Kasumi-1 (cell line): ENCODE measurements around the gene LINC01488.
A peak's percentile ranks its signal among the peaks of the same experiment; 100 is the strongest.

Experiments
- DNase-seq, 2 experiments: peaks; one replicate each; lab custom pipeline; 2025; lab: John Stamatoyannopoulos, UW

LINC01488 gene

DNA sequence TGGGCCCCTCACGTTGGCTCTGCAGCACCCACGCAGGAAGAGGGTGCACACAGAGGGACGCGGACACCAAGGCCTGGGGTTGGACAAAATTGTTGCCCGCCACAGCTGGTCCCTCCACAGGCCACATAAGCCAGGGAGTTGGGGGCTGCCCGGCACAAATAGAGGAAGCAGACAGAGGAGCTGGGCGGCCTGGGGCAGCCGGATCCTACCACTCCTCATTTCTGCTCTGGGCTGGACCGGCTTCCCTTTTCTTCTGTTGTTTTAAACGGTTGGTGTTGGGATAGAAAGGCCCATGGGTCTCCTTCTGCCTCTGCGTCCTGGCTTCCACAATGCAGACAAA, 36.4 kb upstream of the LINC01488 start:
- DNase-seq = peak; percentile 46 to 60

DNA sequence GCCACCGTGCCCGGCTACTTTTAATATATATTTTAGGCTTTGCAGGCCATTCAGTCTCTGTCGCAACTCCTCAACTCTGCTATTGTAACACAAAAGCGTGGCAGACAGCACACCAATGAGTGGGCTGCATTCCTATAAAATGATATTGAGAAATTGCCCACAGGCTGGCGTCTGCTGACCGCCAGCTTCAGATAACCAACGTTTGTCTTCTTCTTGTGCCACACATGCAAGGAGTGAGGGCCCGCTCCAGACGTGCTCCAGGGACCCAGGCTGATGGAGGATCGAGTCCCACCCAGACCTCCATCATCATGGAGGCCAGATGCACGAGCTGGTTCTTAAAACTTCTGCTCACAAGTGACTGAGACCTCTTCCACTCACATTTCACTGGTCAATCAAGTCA, 35.4 kb upstream of the LINC01488 start:
- DNase-seq = no peak

DNA sequence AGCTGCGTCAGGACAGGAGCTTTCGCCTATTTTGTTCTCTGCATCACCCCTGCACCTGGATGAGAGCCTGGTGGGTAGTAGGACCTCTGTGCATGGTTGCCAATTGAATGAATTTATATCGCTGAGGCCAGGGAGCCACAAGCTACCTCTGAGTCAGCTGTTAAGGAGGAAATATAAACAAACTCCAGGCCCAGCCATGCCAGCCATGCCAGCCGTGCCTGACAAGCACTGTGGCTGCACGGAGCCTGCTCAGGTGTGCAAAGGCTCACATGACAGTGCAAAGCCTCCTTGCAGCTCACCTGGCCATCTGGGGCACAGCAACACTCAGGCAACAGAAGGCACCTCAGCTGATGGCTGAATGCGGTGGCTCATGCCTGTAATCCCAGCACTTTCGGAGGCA, 33.7 kb upstream of the LINC01488 start:
- DNase-seq = no peak

DNA sequence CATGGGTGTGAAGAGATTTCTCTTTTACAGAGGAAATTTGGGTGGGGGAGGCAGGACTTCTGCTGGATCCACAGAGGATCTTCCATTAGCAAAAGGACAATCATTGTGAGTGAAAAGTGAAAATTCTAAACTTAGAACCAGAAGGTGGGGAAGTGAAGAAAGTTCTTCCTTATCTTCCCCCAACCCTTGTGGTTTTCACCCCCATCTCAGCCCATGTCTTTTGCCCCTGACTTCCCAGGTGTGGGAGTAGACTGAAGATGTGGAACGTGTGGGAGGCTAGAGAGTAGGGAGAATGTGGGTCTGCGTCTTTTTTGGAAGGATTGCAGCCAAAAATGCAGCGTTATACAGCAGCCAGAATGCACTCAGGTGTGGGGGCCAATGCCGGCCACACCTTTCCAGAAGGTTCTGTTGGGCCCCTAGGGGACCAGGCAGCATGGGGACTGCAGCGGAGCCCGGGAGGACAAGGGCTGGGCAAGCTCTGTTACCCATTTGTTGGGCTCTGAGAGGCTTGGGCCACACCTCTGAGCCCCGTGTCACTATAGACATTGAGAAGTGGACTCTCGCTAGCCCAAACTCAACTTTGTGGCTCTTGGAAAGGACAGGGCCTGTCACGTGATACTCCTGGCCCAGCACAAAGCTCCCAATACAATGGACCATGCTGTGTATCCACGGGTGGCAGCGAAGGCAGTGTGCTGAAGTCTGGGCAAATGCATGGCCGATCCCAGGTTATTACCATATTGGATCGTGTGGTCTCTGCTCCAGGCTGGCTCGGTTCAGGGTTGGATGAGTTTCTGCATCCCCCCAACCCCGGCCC, 32.8 kb upstream of the LINC01488 start:
- DNase-seq = peak; percentile 19 to 23

DNA sequence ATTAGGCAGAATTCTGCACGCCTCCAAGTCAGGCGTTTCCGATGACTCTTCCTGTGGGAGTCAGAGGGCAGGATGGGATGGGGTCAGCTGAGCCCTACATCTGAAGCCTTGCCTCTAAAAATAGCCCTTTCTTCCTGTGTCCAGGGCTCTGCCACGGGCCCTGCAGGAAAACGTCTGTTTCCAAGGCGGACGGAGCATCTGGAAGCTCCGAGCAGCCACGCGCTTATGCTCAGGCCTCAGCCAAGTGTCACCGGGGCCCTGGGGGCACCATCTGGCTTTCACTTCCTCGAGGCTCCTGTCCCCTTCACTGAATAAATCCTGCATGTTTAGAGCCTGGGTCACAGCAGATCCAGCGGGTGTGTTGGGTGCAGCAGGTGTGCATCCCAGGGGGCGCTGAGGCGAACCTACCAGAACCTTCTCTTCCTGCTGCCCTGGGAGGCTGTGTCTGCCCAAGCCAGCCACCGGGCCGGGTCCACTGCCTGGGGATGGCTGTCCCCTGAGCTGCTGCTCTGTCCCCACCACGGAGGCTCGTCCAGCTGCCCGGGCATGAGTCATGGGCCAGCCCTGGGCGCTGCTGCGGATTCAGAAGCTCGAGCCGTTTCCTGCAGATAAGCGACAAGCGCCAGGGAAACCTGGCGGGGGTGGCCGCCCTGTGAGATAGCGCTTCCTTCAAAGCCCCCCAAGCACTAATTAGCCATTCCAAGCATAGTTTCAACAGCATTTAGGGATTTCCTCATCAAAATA, 32.0 kb upstream of the LINC01488 start:
- peak; percentile 67 to 73 for DNase-seq

DNA sequence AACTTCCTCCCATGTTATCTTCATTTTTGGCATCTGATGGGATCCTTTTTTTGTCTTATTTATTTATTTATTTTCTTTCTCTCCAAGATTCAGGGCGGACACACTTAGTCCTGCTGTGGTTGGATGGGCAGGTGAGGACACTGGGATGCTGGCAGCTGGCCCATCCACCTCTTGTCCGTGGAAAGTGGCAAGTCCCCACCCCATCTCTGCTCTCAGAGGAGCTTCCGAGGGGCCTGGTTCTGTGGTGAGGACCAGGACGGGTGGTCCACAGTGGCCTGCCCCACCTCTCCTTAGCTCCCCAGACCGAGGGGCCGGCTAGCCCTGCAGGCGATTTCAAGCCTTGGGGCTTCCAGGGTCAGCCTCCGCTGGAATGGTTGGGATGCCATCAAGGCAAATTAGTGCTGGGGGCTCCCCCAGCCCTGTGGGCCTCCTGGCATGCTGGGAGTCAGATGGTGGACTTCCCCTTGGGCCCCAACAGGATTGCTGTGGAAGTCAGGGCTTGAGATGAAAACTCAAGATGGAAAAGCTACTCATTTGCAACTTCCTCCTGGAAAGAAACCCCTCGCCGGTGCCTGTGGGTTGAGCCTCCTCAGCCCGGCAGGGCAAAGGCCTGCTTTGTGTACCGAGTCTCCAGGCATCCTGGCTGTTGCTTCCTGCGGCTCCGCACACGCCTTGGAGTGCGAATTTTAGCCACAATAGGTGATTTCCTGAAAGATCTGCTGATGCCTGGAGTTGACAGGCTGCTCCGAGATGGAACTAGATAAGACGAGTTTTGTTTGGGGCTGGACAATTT, 31.2 kb upstream of the LINC01488 start:
- DNase-seq = no peak

DNA sequence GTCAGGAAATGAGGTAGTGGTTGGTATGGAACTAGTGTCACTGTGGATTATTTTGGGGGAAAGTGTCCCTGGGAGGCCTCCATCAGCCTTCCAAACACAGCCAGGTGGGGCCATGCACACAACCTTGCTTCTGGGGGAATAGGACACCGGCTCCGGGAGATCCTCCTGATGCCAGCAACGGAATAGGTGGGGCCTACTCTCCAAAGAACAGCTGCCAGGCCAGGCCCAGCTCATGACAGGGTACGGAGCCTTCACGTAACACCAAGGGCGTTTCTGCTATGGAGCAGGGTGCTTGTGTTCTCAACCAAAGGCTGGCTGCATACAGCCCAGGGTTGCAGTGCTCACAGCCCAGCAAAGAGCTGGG, 30.6 kb upstream of the LINC01488 start:
- no peak for DNase-seq

DNA sequence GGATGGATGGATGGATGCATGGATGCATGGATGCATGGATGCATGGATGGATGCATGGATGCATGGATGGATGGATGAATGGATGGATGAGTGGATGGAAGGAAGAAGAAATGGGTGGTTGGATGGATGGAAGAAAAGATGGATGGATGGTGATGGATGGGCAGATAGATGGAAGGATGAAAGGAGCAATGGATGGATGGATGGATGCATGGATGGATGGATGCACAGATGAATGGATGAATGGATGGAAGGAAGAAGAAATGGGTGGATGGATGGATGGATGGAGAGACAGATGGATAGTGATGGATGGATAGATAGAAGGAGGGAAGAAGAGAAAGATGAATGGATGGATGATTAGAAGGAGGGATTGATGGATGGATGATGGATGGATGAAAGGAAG, 30.2 kb upstream of the LINC01488 start:
- no peak for DNase-seq

DNA sequence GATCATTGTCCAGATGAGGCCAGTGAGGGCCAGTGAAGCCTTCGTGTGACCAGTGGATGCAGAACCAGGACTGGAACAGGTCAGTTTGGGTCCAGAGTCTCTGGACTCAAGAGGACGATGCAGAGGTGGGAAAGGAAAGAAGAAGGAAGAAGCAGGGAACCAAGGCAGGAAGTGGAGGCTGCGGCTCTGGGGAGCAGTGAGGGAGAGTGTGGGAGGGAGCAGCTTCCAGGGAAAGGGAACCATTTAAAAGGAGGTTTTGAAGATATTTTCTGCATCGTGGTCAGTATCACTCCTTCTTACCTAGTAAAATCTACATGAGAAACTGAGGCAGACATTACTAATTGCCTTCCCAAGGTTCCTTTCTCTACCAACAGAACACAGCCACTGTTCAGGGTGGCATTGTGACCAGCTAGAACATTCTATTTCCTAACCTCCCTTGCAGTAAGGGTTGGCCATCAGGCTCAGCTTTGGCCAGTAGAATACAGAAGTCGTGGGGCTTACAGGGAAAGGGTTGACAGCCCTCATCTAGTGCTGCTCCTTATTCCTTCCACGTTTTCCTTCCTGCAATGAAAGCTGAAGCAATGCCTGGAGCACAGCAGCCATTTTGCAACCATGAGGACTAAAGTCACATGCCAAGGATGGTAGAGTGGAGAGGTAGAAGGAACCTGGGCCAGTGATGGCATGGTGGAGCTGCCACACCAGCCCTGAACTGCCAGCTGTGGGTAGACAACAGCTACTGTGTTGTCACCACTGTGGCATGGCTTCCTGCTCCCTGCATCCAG, 29.1 kb upstream of the LINC01488 start:
- DNase-seq = no peak

DNA sequence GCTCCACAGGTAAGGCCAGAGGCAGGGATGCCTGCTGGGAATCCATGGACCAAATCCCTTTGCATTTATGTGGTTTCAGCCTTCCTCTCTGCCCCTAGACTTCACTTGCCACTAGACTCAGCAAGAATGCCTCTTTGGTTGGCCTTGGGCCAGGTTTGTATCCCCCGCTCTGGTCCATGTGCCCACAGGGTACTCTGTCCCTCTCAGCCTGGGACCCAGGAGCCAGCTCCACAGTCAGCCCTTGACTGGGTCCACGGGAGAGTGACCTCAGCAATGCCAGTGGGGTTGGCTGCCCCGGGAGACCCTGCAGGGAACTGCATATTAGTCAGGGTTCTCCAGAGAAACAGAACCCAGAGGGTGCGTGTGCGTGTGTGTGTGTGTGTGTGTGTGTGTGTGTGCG, 28.3 kb upstream of the LINC01488 start:
- DNase-seq = no peak

DNA sequence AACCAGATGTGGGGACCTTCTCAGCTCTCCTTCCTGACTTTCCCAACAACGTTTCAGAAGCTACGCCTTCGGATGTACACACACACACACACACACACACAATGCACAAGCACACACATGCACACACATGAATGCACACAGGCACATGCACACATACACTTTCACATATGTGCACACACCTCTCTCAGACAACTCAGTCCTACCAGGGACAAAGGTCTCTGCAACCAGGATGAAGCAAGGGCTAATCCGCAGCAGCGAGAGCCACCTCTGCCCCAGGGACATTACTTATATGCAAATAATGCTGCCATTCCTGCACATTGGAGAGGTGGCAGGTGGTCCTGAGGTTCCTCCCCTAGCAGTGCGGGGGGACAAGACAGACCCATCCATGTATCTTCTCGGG, 27.4 kb upstream of the LINC01488 start:
- DNase-seq = no peak

DNA sequence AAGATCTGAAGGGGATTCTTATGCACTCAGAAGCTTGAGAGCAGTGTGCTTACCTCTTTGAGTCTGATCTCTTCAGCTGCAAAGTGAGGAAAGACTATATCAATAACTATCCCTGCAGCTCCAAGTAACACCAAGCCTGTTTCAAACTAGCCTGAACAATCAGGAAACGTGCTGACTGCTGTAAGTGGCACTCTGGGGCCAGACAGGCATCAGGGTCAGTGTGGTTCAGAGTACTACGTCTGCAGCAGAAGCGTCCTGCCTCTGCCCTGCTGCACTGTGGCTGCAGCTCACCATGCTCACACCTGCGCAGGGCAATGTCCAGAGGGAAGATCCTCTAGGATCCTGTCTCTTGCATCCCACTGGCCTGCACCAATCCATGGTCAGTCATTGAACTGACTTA, 25.5 kb upstream of the LINC01488 start:
- DNase-seq = no peak

DNA sequence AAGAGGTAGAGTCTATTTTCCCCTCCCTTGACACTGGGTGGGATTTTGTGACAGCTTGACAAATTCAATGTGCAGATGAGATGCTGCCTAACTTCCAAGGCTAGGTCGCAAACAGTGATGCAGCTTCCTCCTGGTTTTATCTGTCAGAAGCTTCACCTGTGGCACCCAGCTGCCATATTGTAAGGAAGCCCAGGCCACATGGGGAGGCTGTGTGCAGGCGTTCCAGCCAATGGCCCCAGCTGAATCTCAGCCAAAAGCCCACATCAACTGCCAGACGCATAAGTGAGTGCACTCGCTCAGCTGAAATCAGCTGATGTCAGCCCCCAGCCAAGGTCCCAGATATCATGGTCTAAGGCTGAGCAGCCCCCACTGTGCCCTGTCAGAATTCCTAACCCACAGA, 24.8 kb upstream of the LINC01488 start:
- DNase-seq = no peak

DNA sequence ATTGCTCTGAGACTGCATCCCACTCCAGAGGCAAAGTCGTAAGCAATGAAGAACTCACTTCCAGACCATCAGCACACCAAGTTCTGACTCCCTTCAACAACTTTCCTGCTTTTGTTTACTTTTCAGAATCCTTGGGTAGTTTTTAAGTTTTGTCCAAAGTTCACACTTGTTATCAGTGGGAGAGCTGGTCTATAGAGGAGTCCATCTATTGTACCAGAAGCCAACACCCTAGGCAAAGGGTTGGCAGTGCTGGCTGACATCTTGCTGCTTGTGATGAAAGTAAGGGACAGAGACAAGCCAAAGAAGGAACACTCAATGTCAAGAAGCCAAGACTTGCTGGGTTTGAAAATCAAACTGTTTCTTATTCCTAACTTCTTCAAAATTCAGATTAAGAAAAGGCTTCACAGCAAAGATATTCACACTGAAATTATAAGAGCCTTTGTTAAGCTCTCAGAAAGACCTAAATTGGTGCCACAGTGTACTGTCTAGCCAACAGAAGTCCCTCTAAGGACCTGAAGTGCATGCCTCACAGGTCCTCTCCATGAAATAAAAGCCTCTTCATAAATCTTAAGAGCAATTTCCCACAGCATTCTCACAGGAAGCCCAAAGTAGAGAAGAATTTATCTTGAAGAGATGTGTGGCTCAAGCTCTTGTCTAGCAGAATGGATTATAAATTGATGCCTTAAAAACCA, 21.5 kb upstream of the LINC01488 start:
- DNase-seq = no peak

DNA sequence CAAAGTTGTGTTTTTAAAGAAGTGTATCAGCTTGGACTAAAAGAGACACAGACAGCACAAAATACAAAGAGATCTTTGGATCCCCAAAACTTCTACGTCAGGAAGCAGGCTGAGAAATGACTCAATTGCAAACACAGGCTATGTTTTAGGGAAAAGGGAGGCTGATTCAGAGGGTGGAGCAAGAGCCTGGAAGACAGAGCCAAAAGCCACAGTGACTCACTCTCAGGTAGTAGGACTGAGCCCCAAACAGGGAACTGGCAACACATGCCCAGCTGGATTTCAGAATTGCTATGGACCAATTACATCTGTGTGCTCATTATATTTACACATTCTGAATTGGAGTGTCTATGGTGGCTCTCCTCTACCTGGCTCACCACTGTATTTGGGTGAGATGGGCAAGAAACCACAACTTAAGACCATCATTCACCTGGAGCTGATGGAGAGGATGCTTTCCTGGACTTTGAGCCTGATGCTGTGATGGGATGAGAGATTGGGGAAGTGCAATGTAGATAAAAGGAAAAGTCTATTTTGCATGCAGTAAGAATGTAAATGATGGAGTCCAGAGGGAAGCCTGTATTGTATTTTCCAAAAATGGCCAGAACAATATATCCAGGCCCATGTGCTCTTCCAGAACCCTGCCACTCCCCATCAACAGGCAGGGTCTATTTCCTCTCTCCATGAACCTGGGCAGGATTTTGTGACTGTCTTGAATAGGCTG, 20.8 kb upstream of the LINC01488 start:
- DNase-seq = no peak

DNA sequence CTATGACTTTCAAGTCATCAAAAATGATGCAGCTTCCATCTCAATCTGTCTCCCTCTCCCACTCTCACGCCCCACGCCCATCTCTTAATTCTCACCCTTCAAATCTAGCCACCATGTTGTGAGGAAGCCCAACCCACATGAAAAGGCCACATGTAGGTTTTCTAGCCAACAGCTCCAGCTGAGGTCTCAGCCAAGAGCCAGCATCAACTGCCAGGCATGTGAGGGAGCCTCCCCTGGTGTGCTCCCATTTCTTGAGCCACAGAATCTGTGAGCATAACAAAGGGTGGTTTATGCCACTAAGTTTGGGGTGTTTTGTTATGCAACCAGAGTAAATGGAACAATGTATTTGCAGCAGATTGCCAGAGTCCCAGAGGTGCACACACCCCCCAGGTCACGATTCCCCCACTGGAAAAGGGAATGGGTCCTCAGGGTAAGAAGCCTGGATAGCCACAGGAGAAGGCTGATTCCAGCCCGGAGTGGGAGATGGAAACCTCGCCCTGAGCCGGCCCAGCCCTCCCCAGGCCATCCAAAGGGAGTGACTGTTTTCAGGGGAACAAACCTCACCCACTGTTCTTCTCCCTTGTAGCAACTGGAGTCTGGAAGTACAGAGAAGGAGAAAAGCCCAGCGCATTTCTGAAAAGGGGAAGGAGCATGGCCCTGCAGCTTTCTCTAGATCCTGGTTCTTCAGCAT, 20.0 kb upstream of the LINC01488 start:
- DNase-seq = no peak

DNA sequence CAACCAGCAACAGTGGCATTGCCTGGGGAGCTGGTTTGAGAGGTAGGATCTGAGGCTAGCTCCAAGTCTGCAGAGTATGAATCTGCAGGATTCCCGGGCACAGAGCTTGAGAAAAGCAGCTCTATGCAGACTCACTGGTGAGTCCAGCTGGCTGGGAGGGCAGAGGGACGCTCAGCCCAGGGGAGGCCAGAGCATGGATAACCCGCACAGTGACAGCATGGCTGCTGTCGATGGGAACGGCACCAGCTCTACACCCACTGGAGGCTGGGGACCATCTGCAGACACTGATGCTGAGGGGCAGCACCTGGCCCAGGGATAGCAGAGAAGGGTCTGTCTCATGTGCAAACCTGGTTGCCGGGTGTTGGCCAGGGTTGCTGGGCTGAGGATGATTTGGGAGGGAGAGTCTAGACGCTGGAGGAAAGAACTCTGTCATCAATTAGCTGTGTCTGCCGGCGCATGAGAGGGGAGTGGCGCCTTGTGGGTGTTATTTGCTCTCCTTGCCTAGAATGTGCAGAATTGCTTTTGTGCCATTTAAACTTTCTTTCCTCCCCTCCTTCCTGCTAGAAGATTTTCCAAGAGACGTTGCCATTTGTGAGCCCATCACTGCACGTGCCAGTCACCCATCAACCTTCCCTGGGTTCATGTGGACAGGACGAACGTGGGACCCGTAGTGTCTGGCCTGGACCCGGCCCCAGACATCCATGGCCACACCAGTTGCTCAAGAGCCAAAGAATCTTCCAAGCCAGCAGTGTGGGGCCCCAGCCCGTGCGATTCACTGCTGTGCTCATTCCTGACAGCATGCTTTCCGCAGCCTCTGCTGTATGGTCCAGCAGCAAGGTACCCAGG, 19.1 kb upstream of the LINC01488 start:
- DNase-seq = no peak

DNA sequence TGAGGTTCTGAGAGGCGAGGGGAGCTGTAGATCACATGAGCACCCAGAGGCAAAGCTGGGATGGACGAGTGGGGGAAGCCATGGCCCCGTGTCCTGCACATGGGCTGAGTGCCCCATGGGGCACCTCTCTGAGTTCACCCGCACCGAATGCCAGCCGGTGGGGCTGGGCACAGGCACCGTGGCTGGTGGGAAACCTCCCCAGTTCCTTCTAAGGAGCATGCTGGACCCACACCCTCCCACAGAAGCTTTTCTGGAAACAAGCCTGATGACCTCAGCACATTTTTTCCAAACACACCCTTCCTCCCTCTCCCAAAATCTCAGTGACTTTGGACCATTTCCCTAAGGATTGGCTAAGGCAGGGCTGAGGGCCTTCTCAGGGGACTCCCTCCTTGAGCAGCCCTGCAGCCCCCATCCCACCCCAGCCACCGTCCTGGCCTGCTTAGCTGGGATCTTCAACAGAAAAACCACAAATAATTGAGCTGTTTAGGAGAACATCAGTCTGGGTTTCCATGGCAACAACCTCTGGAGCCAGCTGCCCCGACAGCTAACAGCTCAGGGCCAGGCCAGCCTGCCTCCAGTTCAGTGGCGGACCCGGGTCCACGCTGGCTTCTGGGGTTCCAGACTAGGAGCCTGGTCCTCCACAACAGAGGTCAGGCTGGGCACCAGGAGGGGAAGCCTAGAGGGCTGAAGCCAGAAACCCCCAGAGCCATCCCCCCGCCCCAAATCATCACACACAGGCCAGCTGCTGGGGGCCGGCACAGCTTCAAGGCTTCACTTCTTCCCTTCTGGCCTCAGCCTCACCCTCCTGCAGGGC, 18.1 kb upstream of the LINC01488 start:
- DNase-seq = no peak
